ENCODE measurements around the gene FBN1. TPM values are rescaled to one million over a fixed set of nuclear protein-coding genes. Genes with fewer than 3 reads are reported as not detected.

Gene FBN1
- total RNA-seq, 4 donors from 2014 or later: 113 to 147 (median 120) TPM

GRCh38 chr15:48572823-48573222 is 72.7 kb downstream of the FBN1 start:
- Histone ChIP-seq H3K36me3 (no peaks in the 10 kb centered on the region), H3K4me1 (peaks cover 13 to 22% of the 10 kb centered on the region in 2 donors), H3K27me3 (no peaks in the 10 kb centered on the region), H3K9me3 (no peaks in the 10 kb centered on the region), H3K4me3 (replicated peaks in 1 of 3) (no peak overlapping the region), H3K27ac (no peak overlapping the region)
- TF ChIP-seq POLR2A (IDR thresholded peaks at IDR 0.05): no peak
- no peak for DNase-seq
- intact Hi-C loops (cut with DNase I): no loop called here
- WGBS, 2 donors: 95 to 98% methylated on average over 5 of the region's 5 CpGs

DNA sequence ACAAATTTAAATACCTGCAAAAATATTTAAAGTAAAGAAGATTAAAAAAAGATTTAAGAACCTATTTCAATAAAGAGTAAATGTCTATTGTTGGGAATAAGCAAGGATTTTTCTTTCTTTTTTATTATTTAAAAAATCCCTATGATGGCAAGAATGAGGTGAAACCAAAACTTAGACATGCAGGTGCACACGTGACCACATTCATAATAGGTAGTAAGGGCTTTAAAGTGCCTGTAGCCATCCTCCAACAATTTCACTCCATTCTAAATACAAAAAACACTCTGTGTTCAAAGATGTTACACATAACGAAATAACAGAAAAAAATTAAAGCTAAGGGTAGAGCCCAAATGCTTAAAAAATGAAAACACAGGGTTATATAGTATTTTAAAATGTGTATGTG is 74.0 kb downstream of the FBN1 start:
- Histone ChIP-seq H3K36me3 (no peaks in the 10 kb centered on the region), H3K9me3 (no peaks in the 10 kb centered on the region), H3K4me1 (peaks cover under 1 to 16% of the 10 kb centered on the region in 2 donors), H3K27me3 (no peaks in the 10 kb centered on the region), H3K27ac (no peak overlapping the region), H3K4me3 (replicated peaks in 1 of 3) (no peak overlapping the region)
- TF ChIP-seq POLR2A (IDR thresholded peaks at IDR 0.05): no peak
- TF ChIP-seq, protein P1, sequence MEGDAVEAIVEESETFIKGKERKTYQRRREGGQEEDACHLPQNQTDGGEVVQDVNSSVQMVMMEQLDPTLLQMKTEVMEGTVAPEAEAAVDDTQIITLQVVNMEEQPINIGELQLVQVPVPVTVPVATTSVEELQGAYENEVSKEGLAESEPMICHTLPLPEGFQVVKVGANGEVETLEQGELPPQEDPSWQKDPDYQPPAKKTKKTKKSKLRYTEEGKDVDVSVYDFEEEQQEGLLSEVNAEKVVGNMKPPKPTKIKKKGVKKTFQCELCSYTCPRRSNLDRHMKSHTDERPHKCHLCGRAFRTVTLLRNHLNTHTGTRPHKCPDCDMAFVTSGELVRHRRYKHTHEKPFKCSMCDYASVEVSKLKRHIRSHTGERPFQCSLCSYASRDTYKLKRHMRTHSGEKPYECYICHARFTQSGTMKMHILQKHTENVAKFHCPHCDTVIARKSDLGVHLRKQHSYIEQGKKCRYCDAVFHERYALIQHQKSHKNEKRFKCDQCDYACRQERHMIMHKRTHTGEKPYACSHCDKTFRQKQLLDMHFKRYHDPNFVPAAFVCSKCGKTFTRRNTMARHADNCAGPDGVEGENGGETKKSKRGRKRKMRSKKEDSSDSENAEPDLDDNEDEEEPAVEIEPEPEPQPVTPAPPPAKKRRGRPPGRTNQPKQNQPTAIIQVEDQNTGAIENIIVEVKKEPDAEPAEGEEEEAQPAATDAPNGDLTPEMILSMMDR (IDR thresholded peaks at IDR 0.05): no peak
- no peak for DNase-seq
- WGBS, 2 donors: 89 to 93% methylated on average over 2 of the region's 2 CpGs
- intact Hi-C loops (cut with DNase I): no loop called here

- WGBS, 2 donors: 87 to 100% methylated on average over 1 of the region's 1 CpG
- no peaks in the 10 kb centered on the region for H3K9me3 ChIP-seq
- H3K27ac ChIP-seq: no peak overlapping the region
- H3K36me3 ChIP-seq: no peaks in the 10 kb centered on the region
- no peaks in the 10 kb centered on the region for H3K27me3 ChIP-seq
- TF ChIP-seq, protein P1 (IDR thresholded peaks at IDR 0.05): no peak
- TF ChIP-seq POLR2A (IDR thresholded peaks at IDR 0.05): no peak
- H3K4me3 ChIP-seq (replicated peaks in 1 of 3): no peak overlapping the region
- no peak for DNase-seq
- H3K4me1 ChIP-seq: peaks cover 0 to 16% of the 10 kb centered on the region in 2 donors
- intact Hi-C loops (cut with DNase I): no loop called here
Measured at GRCh38 chr15:48570822-48571221, 74.7 kb downstream of the FBN1 start.

DNA sequence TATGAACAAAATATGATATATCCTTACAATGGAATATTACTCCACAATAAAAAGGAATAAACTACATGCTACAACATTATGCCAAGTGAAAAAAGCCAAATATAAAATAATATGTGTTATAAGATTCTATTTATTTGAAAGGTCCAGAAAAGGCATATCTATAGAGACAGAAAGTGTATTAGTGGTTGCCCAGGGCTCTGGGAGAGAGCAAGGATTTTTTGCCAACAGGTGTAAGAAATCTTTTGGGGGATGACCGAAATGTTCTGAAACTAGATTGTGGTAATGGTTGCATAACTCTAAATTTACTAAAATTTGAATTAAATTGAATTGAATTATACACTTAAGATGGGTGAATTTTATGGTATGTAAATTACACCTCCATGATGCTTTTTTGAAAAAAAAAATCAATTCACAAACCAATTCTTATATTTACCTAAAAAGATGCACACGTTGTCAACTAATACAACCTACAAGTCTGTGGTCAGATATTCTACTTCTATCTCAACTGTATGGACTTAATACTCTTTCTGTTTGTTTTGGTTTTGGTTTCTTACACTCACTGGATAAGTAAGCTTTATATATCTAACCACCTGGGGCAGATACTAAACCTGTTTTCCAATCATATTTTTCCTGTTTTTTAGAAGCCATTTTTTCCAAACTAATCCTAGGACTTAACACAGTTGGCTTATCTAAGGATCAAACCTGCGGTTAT is 75.8 kb downstream of the FBN1 start:
- Histone ChIP-seq H3K9me3 (no peaks in the 10 kb centered on the region), H3K27me3 (no peaks in the 10 kb centered on the region), H3K4me3 (replicated peaks in 1 of 3) (no peak overlapping the region), H3K27ac (no peak overlapping the region), H3K4me1 (peaks cover 0 to 16% of the 10 kb centered on the region in 2 donors), H3K36me3 (no peaks in the 10 kb centered on the region)
- no peak for TF ChIP-seq POLR2A (IDR thresholded peaks at IDR 0.05)
- TF ChIP-seq, protein P1 (IDR thresholded peaks at IDR 0.05): no peak
- intact Hi-C loops (cut with DNase I): no loop called here
- 94 to 96% methylated on average over 3 of the region's 3 CpGs for WGBS, 2 donors
- DNase-seq: no peak

- WGBS, 2 donors: 73 to 91% methylated on average over 4 of the region's 4 CpGs
- no peaks in the 10 kb centered on the region for H3K36me3 ChIP-seq
- no peak overlapping the region for H3K4me3 ChIP-seq (replicated peaks in 1 of 3)
- no peak for DNase-seq
- H3K9me3 ChIP-seq: no peaks in the 10 kb centered on the region
- no peaks in the 10 kb centered on the region for H3K27me3 ChIP-seq
- peaks cover 0 to 16% of the 10 kb centered on the region in 2 donors for H3K4me1 ChIP-seq
- TF ChIP-seq POLR2A (IDR thresholded peaks at IDR 0.05): no peak
- TF ChIP-seq, protein P1 (IDR thresholded peaks at IDR 0.05): no peak
- no peak overlapping the region for H3K27ac ChIP-seq
- intact Hi-C loops (cut with DNase I): no loop called here
Measured at GRCh38 chr15:48566668-48567067, 78.8 kb downstream of the FBN1 start.

All from thyroid gland (tissue), 4 donors.